Stimulated activated CD4-positive, alpha-beta T cell treated with anti-CD3 and anti-CD28 coated beads, Interleukin-4, amount 100 ng/mL, for 4 hours (primary cell): ENCODE measurements around the gene ZFYVE27.

Experiments
- DNase-seq, 2 experiments: peaks; one replicate each; pipeline ENCODE4 v3.0.0-alpha.2; 2020

The ZFYVE27 gene

GRCh38 chr10:97744405-97745035 is 7.6 kb downstream of the ZFYVE27 start:
- DNase-seq = no peak

- no peak for DNase-seq
Measured at GRCh38 chr10:97747573-97747972, 10.6 kb downstream of the ZFYVE27 start.

- DNase-seq = no peak
Measured at GRCh38 chr10:97748116-97748515, 11.2 kb downstream of the ZFYVE27 start.

GRCh38 chr10:97752956-97753355 is 16.0 kb downstream of the ZFYVE27 start:
- DNase-seq = no peak

- no peak for DNase-seq
Measured at GRCh38 chr10:97754726-97755125, 17.8 kb downstream of the ZFYVE27 start.

GRCh38 chr10:97755718-97756117 is 18.8 kb downstream of the ZFYVE27 start:
- DNase-seq = no peak

GRCh38 chr10:97757471-97757870 is 20.5 kb downstream of the ZFYVE27 start:
- DNase-seq = no peak

- DNase-seq = peak; percentile 19 to 45
Measured at GRCh38 chr10:97759158-97759887, 22.4 kb downstream of the ZFYVE27 start.

- DNase-seq = no peak
Measured at GRCh38 chr10:97759946-97760345, 23.0 kb downstream of the ZFYVE27 start.

GRCh38 chr10:97760461-97761257 is 23.7 kb downstream of the ZFYVE27 start:
- DNase-seq = no peak

- DNase-seq = no peak
Measured at GRCh38 chr10:97761331-97761865, 24.5 kb downstream of the ZFYVE27 start.

- DNase-seq = no peak
Measured at GRCh38 chr10:97762056-97762455, 25.1 kb downstream of the ZFYVE27 start.

- DNase-seq = no peak
Measured at GRCh38 chr10:97762816-97763215, 25.9 kb downstream of the ZFYVE27 start.

GRCh38 chr10:97763411-97763810 is 26.5 kb downstream of the ZFYVE27 start:
- DNase-seq = no peak

GRCh38 chr10:97763947-97764346 is 27.0 kb downstream of the ZFYVE27 start:
- DNase-seq = no peak

- no peak for DNase-seq
Measured at GRCh38 chr10:97764519-97764931, 27.6 kb downstream of the ZFYVE27 start.

- no peak for DNase-seq
Measured at GRCh38 chr10:97765201-97765600, 28.3 kb downstream of the ZFYVE27 start.

GRCh38 chr10:97766106-97766810 is 29.3 kb downstream of the ZFYVE27 start:
- DNase-seq = no peak

GRCh38 chr10:97766996-97767924 is 30.3 kb downstream of the ZFYVE27 start:
- no peak for DNase-seq

GRCh38 chr10:97768322-97769315 is 31.7 kb downstream of the ZFYVE27 start:
- DNase-seq = no peak
